ENCODE measurements around the gene SEC16A.
A peak's percentile ranks its signal among the peaks of the same experiment; 100 is the strongest.
"Not testable (repeated sequence)": the region's sequence is repeated elsewhere in the genome, so short reads cannot be mapped to it uniquely, and the experiment has no call there.

The SEC16A gene

GRCh38 chr9:136439481-136440408 is 43.1 kb downstream of the SEC16A start, which contains the start of gene INPP5E:
Gene INPP5E, minus strand, starts transcription at chr9:136439845. Its CDS starts 426 bp downstream, at chr9:136439419.
- DNase-seq (ENCODE audit: low read depth), result peak; percentile 65

- DNase-seq (ENCODE audit: low read depth), result peak; percentile 37
Observed at GRCh38 chr9:136438548-136439480, 44.0 kb downstream of the SEC16A start.

GRCh38 chr9:136437839-136438547 is 44.8 kb downstream of the SEC16A start:
- DNase-seq (ENCODE audit: low read depth), result no peak

- DNase-seq (ENCODE audit: low read depth), result peak; percentile 37
Observed at GRCh38 chr9:136437430-136437829, 45.4 kb downstream of the SEC16A start.

GRCh38 chr9:136436055-136436634 is 46.7 kb downstream of the SEC16A start:
- no peak for DNase-seq (ENCODE audit: low read depth)

GRCh38 chr9:136434580-136435169 is 48.2 kb downstream of the SEC16A start:
- DNase-seq (ENCODE audit: low read depth), result no peak

- DNase-seq (ENCODE audit: low read depth), result no peak
Observed at GRCh38 chr9:136433849-136434579, 48.8 kb downstream of the SEC16A start.

GRCh38 chr9:136433043-136433715 is 49.7 kb downstream of the SEC16A start:
- DNase-seq (ENCODE audit: low read depth), result no peak

- no peak for DNase-seq (ENCODE audit: low read depth)
Observed at GRCh38 chr9:136432591-136432990, 50.2 kb downstream of the SEC16A start.

GRCh38 chr9:136431782-136432350 is 51.0 kb downstream of the SEC16A start:
- no peak for DNase-seq (ENCODE audit: low read depth)

- no peak for DNase-seq (ENCODE audit: low read depth)
Observed at GRCh38 chr9:136430588-136431234, 52.1 kb downstream of the SEC16A start.

- no peak for DNase-seq (ENCODE audit: low read depth)
Observed at GRCh38 chr9:136429683-136430491, 53.0 kb downstream of the SEC16A start.

- no peak for DNase-seq (ENCODE audit: low read depth)
Observed at GRCh38 chr9:136429075-136429628, 53.7 kb downstream of the SEC16A start.

- DNase-seq (ENCODE audit: low read depth), result no peak
Observed at GRCh38 chr9:136426787-136427186, 56.1 kb downstream of the SEC16A start.

- DNase-seq (ENCODE audit: low read depth), result not testable (repeated sequence)
Observed at GRCh38 chr9:136425367-136425766, 57.5 kb downstream of the SEC16A start.

- peak; percentile 10 for DNase-seq (ENCODE audit: low read depth)
Observed at GRCh38 chr9:136424750-136425362, 58.0 kb downstream of the SEC16A start.

GRCh38 chr9:136423432-136424146 is 59.3 kb downstream of the SEC16A start:
- no peak for DNase-seq (ENCODE audit: low read depth)
